Stimulated activated CD8-positive, alpha-beta memory T cell treated with anti-CD3 and anti-CD28 coated beads, Interleukin-2, amount 100 ng/mL, for 48 hours (primary cell): ENCODE measurements around the gene CALY.

Experiments used
- DNase-seq, 2 donors: peaks; one replicate each; pipeline ENCODE4 v3.0.0-alpha.2; 2020; ENCODE audit warnings: low read depth in 2 of 2

CALY gene

DNA sequence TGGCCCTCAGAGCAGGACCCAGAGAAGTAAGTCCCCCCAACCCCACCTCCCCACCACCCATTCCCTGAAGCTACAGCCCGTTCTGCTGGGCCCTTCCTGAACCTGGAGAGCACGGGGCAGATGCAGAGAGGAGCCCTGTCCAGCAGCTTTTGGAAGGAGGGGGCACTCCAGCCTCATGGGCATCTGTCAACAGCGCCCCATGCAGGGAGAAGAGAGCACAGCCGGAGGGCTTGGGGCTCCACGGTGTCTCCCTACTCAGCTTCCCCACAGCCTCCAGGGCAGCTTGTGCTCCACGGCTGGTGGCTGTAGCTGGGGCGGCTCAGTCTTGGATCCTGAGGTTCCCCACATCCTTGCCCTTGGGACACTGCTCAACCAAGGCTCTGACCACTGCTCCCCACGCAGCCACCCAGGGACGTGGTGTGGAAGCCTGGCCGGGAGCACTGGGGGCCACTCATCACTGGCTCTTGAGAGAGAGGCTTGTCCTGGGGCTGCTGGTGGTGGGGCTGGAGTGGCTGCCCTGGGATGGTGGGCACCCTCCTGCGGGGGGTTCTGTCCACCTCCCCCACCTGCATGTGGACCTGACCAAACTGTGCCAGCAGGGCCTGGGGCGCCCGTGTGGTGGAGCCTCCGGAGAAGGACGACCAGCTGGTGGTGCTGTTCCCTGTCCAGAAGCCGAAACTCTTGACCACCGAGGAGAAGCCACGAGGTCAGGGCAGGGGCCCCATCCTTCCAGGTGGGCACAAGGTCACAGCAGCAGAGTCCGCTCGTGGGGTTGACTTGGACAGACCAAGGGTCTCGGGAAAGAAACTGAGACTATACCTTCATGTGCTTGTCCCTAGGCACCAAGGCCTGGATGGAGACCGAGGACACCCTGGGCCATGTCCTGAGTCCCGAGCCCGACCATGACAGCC lies 15.0 kb upstream of the CALY start:
- no peak for DNase-seq

DNA sequence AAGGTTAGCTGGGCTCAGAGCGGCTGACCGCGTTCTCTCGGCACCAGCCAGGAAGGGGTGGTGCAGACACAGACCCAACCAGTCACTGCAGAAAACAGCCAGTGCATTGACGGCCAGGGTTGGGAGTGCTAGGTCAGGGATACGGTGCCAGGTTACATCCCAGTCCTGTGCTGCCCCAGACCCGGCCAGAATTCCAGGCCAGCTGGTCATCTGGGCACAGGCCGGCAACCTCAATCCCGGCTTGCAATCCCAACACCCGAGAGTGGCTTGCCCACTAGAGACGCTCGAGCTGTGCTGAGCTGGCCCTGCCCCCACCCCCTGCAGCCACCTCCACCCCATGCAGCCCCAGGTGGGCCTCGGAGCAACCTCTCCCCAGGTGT lies 14.2 kb upstream of the CALY start:
- no peak for DNase-seq

- no peak for DNase-seq
Observed at GRCh38 chr10:133350283-133350949, 13.7 kb upstream of the CALY start.

- DNase-seq: no peak
Observed at GRCh38 chr10:133349577-133350011, 12.9 kb upstream of the CALY start.

GRCh38 chr10:133349160-133349568 lies 12.5 kb upstream of the CALY start:
- no peak for DNase-seq

- no peak for DNase-seq
Observed at GRCh38 chr10:133347710-133348517, 11.2 kb upstream of the CALY start.

DNA sequence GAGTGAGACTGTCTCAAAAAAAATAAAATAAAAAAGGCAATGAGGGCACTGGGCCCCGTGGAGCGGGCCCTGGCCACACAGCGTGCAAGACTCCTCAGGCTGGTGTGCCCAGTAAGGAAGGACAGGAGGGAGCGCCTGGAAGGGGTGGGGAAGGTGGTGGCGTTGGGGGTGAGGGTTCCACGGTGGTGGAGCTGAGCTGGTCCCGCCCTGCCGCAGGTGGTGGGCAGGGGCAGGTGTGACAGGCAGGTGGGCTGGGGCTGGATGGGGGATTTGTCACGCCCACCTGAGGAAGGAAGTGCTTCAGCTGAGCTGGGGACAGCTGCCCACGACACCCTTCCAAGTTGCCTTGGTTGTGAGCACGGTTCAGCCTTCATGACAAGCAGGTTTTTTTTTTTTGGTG lies 9.7 kb upstream of the CALY start:
- DNase-seq: no peak

GRCh38 chr10:133344236-133344635 lies 7.5 kb upstream of the CALY start:
- no peak for DNase-seq

DNA sequence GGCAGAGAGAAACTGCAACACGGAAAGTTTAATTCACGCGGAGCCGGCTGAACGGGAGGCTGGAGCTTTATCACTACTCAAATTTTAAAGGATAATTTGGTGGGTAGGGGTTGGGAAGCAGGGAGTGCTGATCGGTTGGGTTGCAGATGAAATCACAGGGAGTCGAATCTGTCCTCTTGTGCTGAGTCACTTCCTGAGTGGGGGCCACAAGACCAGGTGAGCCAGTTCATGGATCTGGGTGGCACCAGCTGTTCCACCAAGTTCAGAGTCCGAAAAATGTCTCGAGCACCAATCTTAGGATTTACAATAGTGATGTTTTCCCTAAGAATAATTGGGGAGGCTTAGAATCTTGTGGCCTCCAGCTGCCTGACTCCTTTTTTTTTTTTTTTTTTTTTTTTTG lies 6.9 kb upstream of the CALY start:
- DNase-seq: no peak

DNA sequence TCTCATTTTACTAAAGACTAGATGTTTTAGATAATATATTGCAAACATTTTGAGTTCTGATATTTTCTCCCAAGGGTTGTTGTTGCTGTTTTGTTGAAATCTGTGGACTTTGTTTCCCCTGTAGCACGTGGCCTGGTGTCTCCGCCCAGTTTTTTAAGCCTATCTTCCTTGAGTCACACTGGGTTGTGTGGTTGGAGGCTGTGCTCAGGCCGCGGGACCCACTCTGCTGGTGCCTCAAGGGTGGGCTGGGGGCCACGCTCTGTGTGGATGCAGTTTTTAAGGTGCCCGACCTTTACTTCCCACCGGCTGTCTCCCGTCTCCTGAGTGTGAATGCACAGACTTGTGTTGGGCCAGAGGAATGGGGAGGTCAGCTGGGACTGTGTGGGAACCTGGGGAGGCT lies 6.2 kb upstream of the CALY start:
- DNase-seq: no peak

- DNase-seq: no peak
Observed at GRCh38 chr10:133341983-133342382, 5.3 kb upstream of the CALY start.

- no peak for DNase-seq
Observed at GRCh38 chr10:133339708-133340380, 3.1 kb upstream of the CALY start.

DNA sequence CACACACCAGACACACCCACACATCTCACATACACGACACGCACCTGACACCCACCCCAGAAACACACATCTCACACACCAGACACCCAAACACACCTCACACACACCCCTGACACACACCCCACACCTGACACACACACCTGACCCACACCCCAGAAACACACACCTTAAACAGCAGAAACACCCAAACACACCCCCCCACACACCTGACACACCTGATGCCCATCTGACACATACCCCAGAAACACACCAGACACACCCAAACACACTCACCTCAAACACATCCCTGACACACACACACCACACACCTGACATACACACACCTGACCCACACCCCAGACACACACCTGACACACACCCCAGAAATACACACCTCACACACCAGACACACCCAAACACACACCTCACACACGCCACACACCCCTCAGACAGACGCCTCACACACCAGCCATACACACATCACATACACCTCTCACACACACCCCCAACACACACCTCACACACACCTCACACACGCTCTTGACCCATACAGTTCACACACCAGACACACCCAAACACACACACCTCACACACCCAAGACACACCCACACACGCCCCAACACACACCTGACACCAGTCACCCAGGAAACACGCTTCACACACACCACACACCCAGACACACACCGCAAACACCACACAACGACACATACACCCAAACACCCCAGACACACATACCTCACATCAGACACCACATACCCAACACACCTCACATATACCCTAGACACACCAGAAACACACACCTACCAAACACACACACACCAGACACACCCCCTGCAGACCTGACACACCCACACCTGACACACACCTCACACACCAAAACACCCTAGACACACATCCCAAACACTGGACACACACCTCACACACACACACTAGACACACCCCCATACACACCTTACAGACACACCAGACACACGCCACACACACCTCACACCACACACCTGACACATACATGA lies 1.7 kb upstream of the CALY start:
- DNase-seq: no peak

DNA sequence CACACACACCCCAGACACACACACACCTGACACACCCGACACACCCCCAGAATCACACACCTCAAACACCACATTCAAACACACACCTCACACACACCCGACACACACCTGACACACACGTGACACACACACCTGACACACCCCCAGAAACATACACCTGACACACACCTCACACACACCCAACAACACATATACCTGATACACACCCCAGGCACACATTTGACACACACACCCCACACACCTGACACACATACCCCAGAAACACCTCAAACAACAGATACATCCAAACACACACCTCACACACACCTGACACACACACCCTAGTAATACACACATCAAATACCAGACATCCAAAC lies 652 bp upstream of the CALY start:
- no peak for DNase-seq

DNA sequence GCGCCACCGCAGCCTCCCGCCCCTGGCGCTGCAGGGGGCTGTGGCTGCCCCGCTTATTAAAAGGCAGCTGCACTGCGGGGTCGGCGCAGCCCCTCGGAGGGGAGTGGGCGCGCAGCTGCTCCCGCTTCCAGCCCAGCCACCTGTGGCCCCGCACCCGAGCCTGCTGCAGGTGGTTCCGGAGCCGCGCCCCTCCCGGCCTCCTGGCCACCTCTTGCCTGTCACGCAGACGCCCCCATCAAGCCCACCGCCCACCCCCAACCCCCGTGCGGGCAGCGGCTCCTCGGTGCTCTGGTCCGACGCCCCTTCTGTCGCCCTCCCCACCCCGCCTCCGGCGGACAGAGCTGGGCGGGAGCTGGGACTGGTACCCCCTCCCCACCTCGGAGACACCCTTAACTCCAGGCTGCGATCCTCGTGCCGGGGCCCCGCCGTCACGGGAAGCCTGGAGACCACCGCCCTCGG lies 549 bp downstream of the CALY start:
- no peak for DNase-seq

- peak; percentile 59 to 65 for DNase-seq
Observed at GRCh38 chr10:133335246-133336117, 1.2 kb downstream of the CALY start.

- DNase-seq: no peak
Observed at GRCh38 chr10:133334503-133335245, 2.0 kb downstream of the CALY start.

DNA sequence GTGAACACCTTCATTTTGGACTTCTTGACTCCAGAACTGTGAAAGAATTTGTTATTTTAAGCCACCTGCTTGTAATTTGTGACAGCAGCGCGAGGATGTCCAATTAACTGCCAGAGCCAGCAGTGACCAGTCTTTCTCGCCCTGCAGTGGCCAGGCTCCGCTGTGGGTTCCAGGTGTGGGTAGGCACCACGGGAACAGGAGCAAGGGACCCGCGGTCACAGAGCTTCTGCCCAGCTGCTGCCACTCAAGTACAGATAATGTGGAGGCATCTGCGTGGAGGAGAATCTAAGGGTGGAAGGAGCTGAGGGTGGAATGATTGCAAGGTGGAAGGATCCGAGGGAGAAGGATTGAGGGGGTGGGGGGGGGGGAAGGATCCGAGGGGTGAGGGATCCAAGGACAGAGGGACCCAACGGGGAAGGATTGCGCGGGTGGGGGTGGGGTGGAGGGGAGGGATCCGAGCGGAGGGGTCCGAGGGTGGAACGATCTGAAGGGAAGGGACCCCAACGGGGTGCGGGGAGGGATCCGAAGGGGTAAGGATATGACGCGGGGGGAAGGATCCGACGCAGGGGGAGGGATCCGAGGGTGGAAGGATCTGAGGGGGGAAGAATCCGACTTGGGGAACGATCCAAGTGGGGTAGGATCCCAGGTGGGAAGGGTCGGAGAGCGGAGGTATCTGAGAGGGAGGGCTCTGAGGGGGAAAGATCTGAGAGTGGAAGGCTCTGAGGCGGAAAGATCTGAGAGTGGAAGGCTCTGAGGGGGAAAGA lies 3.6 kb downstream of the CALY start:
- DNase-seq: no peak
